ENCODE data around the gene CNKSR1.
A peak's percentile ranks its signal among the peaks of the same experiment; 100 is the strongest.

The CNKSR1 gene

DNA sequence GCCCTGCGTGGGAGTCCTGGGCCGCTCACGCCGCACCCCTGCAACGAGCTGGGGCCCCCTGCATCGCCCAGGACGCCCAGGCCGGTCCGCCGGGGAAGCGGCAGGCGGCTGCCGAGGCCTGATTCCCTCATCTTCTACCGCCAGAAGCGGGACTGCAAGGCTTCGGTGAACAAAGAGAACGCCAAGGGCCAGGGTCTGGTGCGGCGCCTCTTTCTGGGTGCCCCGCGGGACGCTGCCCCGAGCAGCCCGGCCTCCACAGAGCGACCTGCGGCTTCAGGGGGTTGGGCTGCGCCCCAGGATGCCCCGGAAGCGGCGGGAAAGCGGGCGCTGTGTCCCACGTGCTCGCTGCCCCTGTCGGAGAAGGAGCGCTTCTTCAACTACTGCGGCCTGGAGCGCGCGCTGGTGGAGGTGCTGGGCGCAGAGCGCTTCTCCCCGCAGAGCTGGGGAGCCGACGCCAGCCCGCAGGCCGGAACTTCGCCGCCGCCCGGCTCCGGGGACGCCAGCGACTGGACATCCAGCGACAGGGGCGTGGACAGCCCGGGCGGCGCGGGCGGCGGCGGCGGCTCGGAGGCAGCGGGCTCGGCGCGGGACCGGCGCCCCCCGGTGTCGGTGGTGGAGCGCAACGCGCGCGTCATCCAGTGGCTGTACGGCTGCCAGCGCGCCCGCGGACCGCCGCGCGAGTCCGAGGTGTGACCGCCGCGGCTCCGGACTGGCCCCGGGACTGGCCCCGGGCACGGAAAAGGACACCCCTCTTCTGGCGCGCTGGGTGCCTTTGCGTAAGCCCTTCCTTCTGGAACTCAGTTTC lies 15.7 kb upstream of the CNKSR1 start:
- no peaks in the 10 kb centered on the region for H3K36me3 ChIP-seq (ENCODE audit: insufficient read depth, insufficient read length, low read length)
- DNase-seq (ENCODE audit: low read depth, low spot score), result no peak
- H3K4me1 ChIP-seq (ENCODE audit: insufficient read depth, insufficient read length), result peaks cover 46% of the 10 kb centered on the region
- no peaks in the 10 kb centered on the region for H3K9me3 ChIP-seq (ENCODE audit: insufficient read depth, low read length)
- peak overlapping the region; percentile 41 for H3K4me3 ChIP-seq (ENCODE audit: insufficient read length, low read depth)
- TF ChIP-seq SUZ12 (IDR thresholded peaks at IDR 0.05; ENCODE audit: extremely low read depth, insufficient read depth, insufficient read length), result peak; percentile 36
- TF ChIP-seq YY1 (IDR thresholded peaks at IDR 0.05; ENCODE audit: insufficient read depth, insufficient read length), result no peak
- peaks cover 83% of the 10 kb centered on the region for H3K27me3 ChIP-seq (ENCODE audit: insufficient read depth, insufficient read length)
- H3K9ac ChIP-seq (ENCODE audit: insufficient read length, low read depth), result peak overlapping the region; percentile 82

GRCh38 chr1:26162220-26162709 lies 15.0 kb upstream of the CNKSR1 start:
- DNase-seq (ENCODE audit: low read depth, low spot score), result no peak
- peak overlapping the region; percentile 41 for H3K4me3 ChIP-seq (ENCODE audit: insufficient read length, low read depth)
- H3K4me1 ChIP-seq (ENCODE audit: insufficient read depth, insufficient read length), result peaks cover 44% of the 10 kb centered on the region
- no peaks in the 10 kb centered on the region for H3K9me3 ChIP-seq (ENCODE audit: insufficient read depth, low read length)
- peak overlapping the region; percentile 82 for H3K9ac ChIP-seq (ENCODE audit: insufficient read length, low read depth)
- TF ChIP-seq SUZ12 (IDR thresholded peaks at IDR 0.05; ENCODE audit: extremely low read depth, insufficient read depth, insufficient read length), result no peak
- TF ChIP-seq ZNF274 (IDR thresholded peaks at IDR 0.05; ENCODE audit: low read depth, low read length), result no peak
- TF ChIP-seq YY1 (IDR thresholded peaks at IDR 0.05; ENCODE audit: insufficient read depth, insufficient read length), result no peak
- peaks cover 83% of the 10 kb centered on the region for H3K27me3 ChIP-seq (ENCODE audit: insufficient read depth, insufficient read length)
- no peaks in the 10 kb centered on the region for H3K36me3 ChIP-seq (ENCODE audit: insufficient read depth, insufficient read length, low read length)

DNA sequence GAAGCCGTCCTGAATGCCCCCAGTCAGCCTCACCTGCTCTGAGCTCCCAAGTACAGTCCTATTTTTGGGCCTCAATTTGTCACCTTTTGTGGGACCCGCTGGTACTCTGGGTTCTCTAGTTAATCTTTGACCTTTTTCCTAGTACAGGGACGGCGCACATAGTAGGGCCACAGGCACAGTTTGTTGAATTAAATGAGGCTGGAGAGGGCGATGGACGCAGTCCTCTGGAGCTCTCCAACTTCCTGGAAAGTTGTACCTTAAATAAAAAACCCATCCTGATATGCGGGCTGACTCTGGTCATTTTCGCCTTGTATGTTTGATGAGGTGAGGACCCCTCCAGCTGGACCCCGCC lies 13.6 kb upstream of the CNKSR1 start:
- no peak for DNase-seq (ENCODE audit: low read depth, low spot score)
- H3K36me3 ChIP-seq (ENCODE audit: insufficient read depth, insufficient read length, low read length), result no peaks in the 10 kb centered on the region
- TF ChIP-seq SUZ12 (IDR thresholded peaks at IDR 0.05; ENCODE audit: extremely low read depth, insufficient read depth, insufficient read length), result no peak
- no peak for TF ChIP-seq ZNF274 (IDR thresholded peaks at IDR 0.05; ENCODE audit: low read depth, low read length)
- no peak for TF ChIP-seq YY1 (IDR thresholded peaks at IDR 0.05; ENCODE audit: insufficient read depth, insufficient read length)
- no peaks in the 10 kb centered on the region for H3K9me3 ChIP-seq (ENCODE audit: insufficient read depth, low read length)
- H3K27me3 ChIP-seq (ENCODE audit: insufficient read depth, insufficient read length), result peaks cover 80% of the 10 kb centered on the region
- peaks cover 39% of the 10 kb centered on the region for H3K4me1 ChIP-seq (ENCODE audit: insufficient read depth, insufficient read length)
- H3K4me3 ChIP-seq (ENCODE audit: insufficient read length, low read depth), result peak overlapping the region; percentile 35
- peak overlapping the region; percentile 66 for H3K9ac ChIP-seq (ENCODE audit: insufficient read length, low read depth)

DNA sequence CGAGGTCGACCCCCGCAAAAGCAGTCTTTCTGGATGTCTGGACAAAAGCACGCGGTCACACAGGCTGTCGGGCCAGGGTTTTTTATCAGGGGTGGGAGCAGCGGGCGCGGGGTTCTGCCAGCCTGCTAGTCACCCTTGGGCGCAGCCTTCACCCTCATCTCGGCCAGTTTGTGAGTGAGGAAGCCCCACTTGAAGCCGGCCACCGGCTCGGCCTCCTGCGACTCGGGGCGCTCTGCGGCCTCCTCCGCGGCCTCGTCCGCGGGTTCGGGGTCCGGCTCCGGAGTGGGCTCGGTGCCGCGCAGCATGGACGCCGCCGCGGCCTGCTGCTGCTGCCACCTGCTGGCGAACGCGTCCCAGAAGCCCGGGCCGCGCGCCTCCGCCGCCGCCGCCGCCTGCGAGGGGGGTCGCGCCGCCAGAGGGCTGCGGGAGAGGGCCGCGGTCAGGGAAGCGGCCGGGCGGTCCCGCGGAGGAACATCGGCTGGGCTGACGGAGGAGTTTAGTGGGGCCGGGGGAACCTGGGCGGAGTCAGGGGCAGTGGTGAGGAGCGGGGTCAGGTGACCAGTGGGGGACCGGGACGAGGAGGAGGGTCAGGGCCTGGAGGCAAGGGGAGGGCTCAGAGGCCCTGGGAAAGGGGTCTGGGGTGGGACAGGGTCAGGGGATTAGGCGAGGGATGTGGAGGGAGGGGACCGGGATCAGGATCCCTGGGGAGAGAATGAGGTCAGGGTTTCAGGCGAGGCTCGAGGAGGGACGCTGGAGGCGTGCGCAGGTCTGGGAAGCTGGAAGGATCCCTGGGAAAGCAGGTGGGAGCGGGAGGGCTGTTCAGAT lies 13.0 kb upstream of the CNKSR1 start:
- peak overlapping the region; percentile 66 for H3K9ac ChIP-seq (ENCODE audit: insufficient read length, low read depth)
- no peaks in the 10 kb centered on the region for H3K36me3 ChIP-seq (ENCODE audit: insufficient read depth, insufficient read length, low read length)
- H3K9me3 ChIP-seq (ENCODE audit: insufficient read depth, low read length), result no peaks in the 10 kb centered on the region
- H3K27me3 ChIP-seq (ENCODE audit: insufficient read depth, insufficient read length), result peaks cover 76% of the 10 kb centered on the region
- DNase-seq (ENCODE audit: low read depth, low spot score), result no peak
- TF ChIP-seq SUZ12 (IDR thresholded peaks at IDR 0.05; ENCODE audit: extremely low read depth, insufficient read depth, insufficient read length), result peak; percentile 4
- no peak for TF ChIP-seq ZNF274 (IDR thresholded peaks at IDR 0.05; ENCODE audit: low read depth, low read length)
- H3K4me1 ChIP-seq (ENCODE audit: insufficient read depth, insufficient read length), result peaks cover 37% of the 10 kb centered on the region
- H3K4me3 ChIP-seq (ENCODE audit: insufficient read length, low read depth), result peak overlapping the region; percentile 35

DNA sequence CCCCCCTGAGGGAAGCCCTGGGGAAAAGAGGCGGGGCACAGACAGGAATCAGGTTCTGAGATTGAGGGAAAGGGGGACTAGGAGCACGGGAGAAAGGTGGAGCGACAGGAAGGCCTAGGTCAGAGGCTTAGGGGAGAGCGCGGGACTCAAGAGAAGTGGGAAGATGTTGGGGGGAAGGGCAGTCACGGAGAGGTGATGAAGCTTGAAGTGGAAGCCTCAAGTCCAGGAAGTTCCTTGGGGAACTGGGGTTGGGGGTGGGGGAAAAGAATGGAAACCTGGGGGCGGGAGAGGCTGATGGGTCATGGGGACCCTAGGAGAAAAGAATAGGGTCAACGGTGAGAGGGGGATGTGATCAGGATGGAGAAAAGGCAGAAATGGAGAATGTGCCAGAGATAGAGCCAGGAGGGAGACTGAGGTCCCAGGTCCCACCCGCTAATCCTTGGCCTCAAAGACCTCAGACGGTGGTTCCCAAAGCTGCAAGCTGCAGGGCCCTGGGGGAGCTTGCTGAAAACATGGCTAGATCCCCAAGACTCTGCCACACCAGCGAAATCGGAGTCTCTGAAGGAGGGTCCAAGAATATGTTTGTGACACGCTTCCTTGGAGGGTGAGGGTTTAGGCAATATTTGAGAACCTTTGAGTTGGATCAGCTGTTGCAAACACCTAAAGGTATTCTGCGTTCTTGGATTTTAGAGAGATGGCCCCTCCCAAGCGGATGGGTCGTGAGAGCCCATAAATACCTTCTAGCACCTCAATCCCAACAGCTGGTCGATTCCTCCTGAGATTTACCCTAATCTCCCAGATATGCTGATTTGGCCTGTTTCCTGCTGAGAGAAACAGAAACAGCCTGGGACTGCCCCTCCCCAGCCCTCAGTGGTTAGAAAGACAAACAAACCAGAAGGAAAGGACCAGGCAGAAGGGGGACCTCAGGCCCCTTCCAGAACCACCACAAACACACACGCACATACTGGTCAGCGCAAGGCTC lies 12.1 kb upstream of the CNKSR1 start:
- H3K4me3 ChIP-seq (ENCODE audit: insufficient read length, low read depth), result peak overlapping the region; percentile 34
- no peak for TF ChIP-seq ZNF274 (IDR thresholded peaks at IDR 0.05; ENCODE audit: low read depth, low read length)
- peak; percentile 19 for TF ChIP-seq SUZ12 (IDR thresholded peaks at IDR 0.05; ENCODE audit: extremely low read depth, insufficient read depth, insufficient read length)
- no peak for DNase-seq (ENCODE audit: low read depth, low spot score)
- H3K36me3 ChIP-seq (ENCODE audit: insufficient read depth, insufficient read length, low read length), result no peaks in the 10 kb centered on the region
- peak overlapping the region; percentile 66 for H3K9ac ChIP-seq (ENCODE audit: insufficient read length, low read depth)
- no peaks in the 10 kb centered on the region for H3K9me3 ChIP-seq (ENCODE audit: insufficient read depth, low read length)
- peaks cover 31% of the 10 kb centered on the region for H3K4me1 ChIP-seq (ENCODE audit: insufficient read depth, insufficient read length)
- peaks cover 67% of the 10 kb centered on the region for H3K27me3 ChIP-seq (ENCODE audit: insufficient read depth, insufficient read length)

DNA sequence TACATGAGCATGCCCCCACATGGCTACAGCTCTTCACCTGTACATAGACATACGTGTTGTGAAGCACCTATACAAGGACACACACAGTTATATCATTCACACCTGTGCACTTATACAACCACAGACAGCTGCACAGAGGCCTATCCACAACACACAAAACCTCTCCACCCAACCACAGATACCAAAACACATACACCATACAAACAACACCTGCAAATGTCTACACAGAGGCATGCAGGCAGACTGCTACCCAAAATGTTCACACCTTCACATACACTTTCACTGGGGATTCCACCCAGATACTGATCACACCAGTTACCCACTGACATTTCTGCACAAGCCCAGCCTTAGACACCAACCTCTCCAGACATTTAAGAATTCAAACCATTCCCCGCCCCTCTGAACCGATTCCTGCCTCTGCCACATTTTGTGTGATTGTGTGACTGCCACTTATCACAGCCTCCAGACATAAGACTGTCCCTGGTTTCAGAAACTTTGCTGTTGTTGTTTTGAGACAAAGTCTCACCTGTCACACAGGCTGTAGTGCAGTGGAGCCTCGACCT lies 10.5 kb upstream of the CNKSR1 start:
- Histone ChIP-seq H3K9ac (ENCODE audit: insufficient read length, low read depth) (no peak overlapping the region), H3K27me3 (ENCODE audit: insufficient read depth, insufficient read length) (peaks cover 50% of the 10 kb centered on the region), H3K9me3 (ENCODE audit: insufficient read depth, low read length) (no peaks in the 10 kb centered on the region), H3K4me1 (ENCODE audit: insufficient read depth, insufficient read length) (peaks cover 36% of the 10 kb centered on the region), H3K4me3 (ENCODE audit: insufficient read length, low read depth) (no peak overlapping the region), H3K36me3 (ENCODE audit: insufficient read depth, insufficient read length, low read length) (peaks cover 15% of the 10 kb centered on the region)
- TF ChIP-seq YY1 (IDR thresholded peaks at IDR 0.05; ENCODE audit: insufficient read depth, insufficient read length), result no peak
- no peak for TF ChIP-seq SUZ12 (IDR thresholded peaks at IDR 0.05; ENCODE audit: extremely low read depth, insufficient read depth, insufficient read length)
- no peak for TF ChIP-seq ZNF274 (IDR thresholded peaks at IDR 0.05; ENCODE audit: low read depth, low read length)
- DNase-seq (ENCODE audit: low read depth, low spot score), result no peak

All from NT2/D1 (cell line).